K562 (cell line): Measurements from ENCODE around the gene ATG13. TPM values are rescaled to one million over a fixed set of nuclear protein-coding genes. Genes with fewer than 3 reads are reported as not detected.
A peak's percentile ranks its signal among the peaks of the same experiment; 100 is the strongest.

Source experiments
- CREM ChIP-seq: IDR thresholded peaks from 2 replicates; pipeline ENCODE4 v1.6.1; 2014; ENCODE audit warnings: antibody characterized with exemption, low read depth
- DNMT1 ChIP-seq: fragments of 450-650 bp; IDR thresholded peaks from 2 replicates; pipeline ENCODE4 v1.6.1; 2016; ENCODE audit warnings: antibody characterized with exemption, mild to moderate bottlenecking
- EWSR1 ChIP-seq: fragments of 450-650 bp; IDR thresholded peaks from 2 replicates; pipeline ENCODE4 v1.6.1; 2018; ENCODE audit warnings: borderline replicate concordance, mild to moderate bottlenecking, low read depth, moderate library complexity; ENCODE audit not compliant: partially characterized antibody
- FOSL1 ChIP-seq: fragments of 200-800 bp; sonication (Bioruptor generic); conservative IDR thresholded peaks from 2 replicates; pipeline ENCODE4 v1.6.1; 2016; ENCODE audit warnings: missing genetic modification characterization, missing compliant biosample characterization
- FOXK1 ChIP-seq: sonication (generic); formaldehyde crosslinking; IDR thresholded peaks from 2 replicates; pipeline ENCODE4 v1.8.0; 2022; ENCODE audit warnings: missing genetic modification reagents, mild to moderate bottlenecking, borderline replicate concordance
- FUS ChIP-seq: fragments of 200-400 bp; formaldehyde crosslinking; optimal IDR thresholded peaks from 2 replicates; pipeline ENCODE3; 2017; ENCODE audit warnings: low read depth, low read length
- KDM2B ChIP-seq: fragments of 250-450 bp; sonication (Bioruptor Pico); IDR thresholded peaks from 2 replicates; pipeline ENCODE4 v1.8.0; 2021; ENCODE audit warnings: mild to moderate bottlenecking, moderate library complexity
- KDM4B ChIP-seq, 2 experiments: fragments of 450-650 bp in 1 of 2; sonication (generic) in 1 of 2; IDR thresholded peaks; 2 replicates each; pipeline ENCODE4 v1.6.1; 2016 to 2017; ENCODE audit warnings: borderline replicate concordance in 2 of 2, antibody characterized with exemption in 1 of 2, low read depth in 1 of 2, mild to moderate bottlenecking in 1 of 2
- MBD1 ChIP-seq: fragments of 250-450 bp; sonication (Bioruptor Pico); IDR thresholded peaks from 2 replicates; pipeline ENCODE4 v1.8.0; 2022; ENCODE audit warnings: inconsistent platforms
- NCOA4 ChIP-seq: fragments of 450-650 bp; IDR thresholded peaks from 2 replicates; pipeline ENCODE4 v1.6.1; 2018; ENCODE audit warnings: mild to moderate bottlenecking; ENCODE audit not compliant: partially characterized antibody
- PTTG1 ChIP-seq: fragments of 450-650 bp; IDR thresholded peaks from 2 replicates; pipeline ENCODE4 v1.6.1; 2016; ENCODE audit warnings: low read depth, mild to moderate bottlenecking, missing genetic modification characterization, missing compliant biosample characterization
- RBM15 ChIP-seq: fragments of 200-400 bp; formaldehyde crosslinking; IDR thresholded peaks from 2 replicates; pipeline ENCODE4 v1.6.1; 2018; ENCODE audit warnings: mild to moderate bottlenecking, low read length, moderate library complexity; ENCODE audit not compliant: insufficient read depth
- SUPT5H ChIP-seq: fragments of 450-650 bp; IDR thresholded peaks from 2 replicates; pipeline ENCODE4 v1.6.1; 2016
- THRAP3 ChIP-seq: fragments of 450-650 bp; IDR thresholded peaks from 2 replicates; pipeline ENCODE4 v1.6.1; 2016; ENCODE audit warnings: mild to moderate bottlenecking, inconsistent platforms, borderline replicate concordance
- ZBTB1 ChIP-seq: sonication (generic); formaldehyde crosslinking; IDR thresholded peaks from 2 replicates; pipeline ENCODE4 v1.8.1; 2023; ENCODE audit warnings: missing genetic modification reagents, low read depth, mild to moderate bottlenecking, borderline replicate concordance
- ZFPM2 ChIP-seq: fragments of 250-450 bp; sonication (Bioruptor Pico); IDR thresholded peaks from 2 replicates; pipeline ENCODE4 v1.5.1; 2022; ENCODE audit warnings: mild to moderate bottlenecking
- ZHX1 ChIP-seq: fragments of 150-350 bp; conservative IDR thresholded peaks from 2 replicates; pipeline ENCODE4 v1.6.1; 2014; ENCODE audit warnings: low read length
- ZNF354B ChIP-seq: fragments of 250-450 bp; sonication (Bioruptor Pico); IDR thresholded peaks from 2 replicates; pipeline ENCODE4 v1.4.0; 2020
- ZNF512 ChIP-seq: IDR thresholded peaks from 2 replicates; pipeline ENCODE4 v1.6.1; 2016; ENCODE audit warnings: missing genetic modification characterization, missing compliant biosample characterization
- ZNF695 ChIP-seq: fragments of 450-650 bp; formaldehyde crosslinking; IDR thresholded peaks from 2 replicates; pipeline ENCODE4 v1.4.0; 2020; ENCODE audit warnings: mild to moderate bottlenecking, moderate library complexity
- ZNF79 ChIP-seq: fragments of 250-450 bp; sonication (Bioruptor Pico); IDR thresholded peaks from 2 replicates; pipeline ENCODE4 v1.4.0; 2020; ENCODE audit warnings: low read depth, mild to moderate bottlenecking, moderate library complexity
- ZNF830 ChIP-seq: fragments of 250-450 bp; sonication (Bioruptor Pico); IDR thresholded peaks from 2 replicates; pipeline ENCODE4 v1.5.0; 2021; ENCODE audit warnings: mild to moderate bottlenecking
- polyA plus RNA-seq, 8 experiments: library from polyadenylated mRNA; depleted of rRNA in 4 of 8; stranded (reverse) in 5 of 8; unstranded in 3 of 8; fragments of >200 nt; fragmentation: Nextera tagmentation in 2 of 8; fragmentation: Illumina TruSeq in 1 of 8; extraction: Ambion mirVana in 2 of 8; extraction: Trizol in 1 of 8; gene quantifications; 2 replicates each; pipeline versions ENCODE4 v1.2.1 to v1.2.3, GENCODE V29; 2011 to 2014; ENCODE audit warnings: inconsistent platforms in 1 of 8, missing spikeins in 1 of 8
- total RNA-seq, 7 experiments: library from RNA; depleted of rRNA in 6 of 7; stranded (reverse); fragments of >200 nt in 6 of 7; fragmentation: Illumina TruSeq in 2 of 7; extraction: Trizol in 2 of 7; gene quantifications; 2 replicates each; pipeline versions ENCODE4 v1.2.1 to v1.2.3, GENCODE V29; 2011 to 2021; ENCODE audit warnings: low replicate concordance in 1 of 7

Gene ATG13
- total and polyA plus RNA-seq, 9 of the 15 experiments (the other 6 are each of a cell fraction or from before 2014, with no cell fraction given) = 13.1 to 61.5 (median 36.5) TPM

GRCh38 chr11:46617134-46617971 is at the start of gene ATG13, which contains the start of gene HARBI1 (continued):
- TF ChIP-seq EWSR1 = no peak
- no peak for TF ChIP-seq NCOA4
- TF ChIP-seq ZNF79 = no peak
- TF ChIP-seq ZFPM2 (CRISPR knock-in tag) = no peak
- peak; percentile 64 for TF ChIP-seq SUPT5H
- no peak for TF ChIP-seq ZHX1
- no peak for TF ChIP-seq KDM2B (CRISPR knock-in tag)
- TF ChIP-seq RBM15 = no peak
- peak; percentile 86 for TF ChIP-seq CREM
- TF ChIP-seq FOXK1 (CRISPR knock-in tag) = 0 out of 2 replicates have a peak, but pooled peaks have one; percentile 13
- TF ChIP-seq PTTG1 (tag) = no peak
- TF ChIP-seq THRAP3 = no peak
- no peak for TF ChIP-seq KDM4B (IDR thresholded peaks at IDR 0.05; ENCODE audit: borderline replicate concordance in 2 of 2, low read depth in 1 of 2)
- no peak for TF ChIP-seq FOSL1 (tag)
- 0 out of 2 replicates have a peak, but pooled peaks have one; percentile 58 for TF ChIP-seq DNMT1
- TF ChIP-seq ZBTB1 = peak; percentile 46; the same call in 1 of the 2 replicates
- TF ChIP-seq MBD1 (CRISPR knock-in tag) = no peak
- TF ChIP-seq ZNF830 (CRISPR knock-in tag) = no peak
- no peak for TF ChIP-seq ZNF695
- no peak for TF ChIP-seq ZNF512 (tag)
- no peak for TF ChIP-seq FUS
- no peak for TF ChIP-seq ZNF354B (CRISPR knock-in tag)
